ENCODE measurements around the gene STK33. TPM values are rescaled to one million over a fixed set of nuclear protein-coding genes. Genes with fewer than 3 reads are reported as not detected.

Gene STK33
- total RNA-seq, 2 experiments from 2014 or later = 0.55 to 1.4 TPM

DNA sequence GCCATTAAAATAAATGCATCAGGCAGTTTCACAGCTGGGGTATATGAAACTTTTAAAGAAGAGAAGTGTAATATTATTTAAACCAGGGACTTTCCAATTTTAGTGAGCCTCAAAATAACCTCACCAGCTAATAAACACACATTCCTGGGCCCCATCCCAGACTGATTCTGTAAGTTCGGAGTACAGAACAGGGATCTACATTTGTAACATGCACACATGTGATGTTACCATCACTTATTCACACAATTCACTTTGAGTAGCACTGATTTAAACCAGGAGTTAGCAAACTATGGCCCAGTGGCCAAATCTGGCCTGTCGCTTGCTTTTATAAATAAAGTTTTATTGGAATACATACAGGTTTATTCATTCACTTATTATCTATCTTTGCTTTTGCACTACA is 62.0 kb downstream of the STK33 start:
- Mint-ChIP-seq H3K27ac (no peak overlapping the region), H3K27me3 (peaks cover 5% of the 10 kb centered on the region), H3K9me3 (ENCODE audit: low read depth) (no peaks in the 10 kb centered on the region), H3K36me3 (ENCODE audit: low read depth) (no peaks in the 10 kb centered on the region), H3K4me1 (no peaks in the 10 kb centered on the region), H3K4me3 (no peak overlapping the region)
- DNase-seq (no peak), ATAC-seq (no peak)
- intact Hi-C loops (cut with DNase I, micrococcal nuclease) = no loop called here
- CTCF ChIA-PET = no interaction called here
- POLR2A ChIA-PET = no interaction called here

DNA sequence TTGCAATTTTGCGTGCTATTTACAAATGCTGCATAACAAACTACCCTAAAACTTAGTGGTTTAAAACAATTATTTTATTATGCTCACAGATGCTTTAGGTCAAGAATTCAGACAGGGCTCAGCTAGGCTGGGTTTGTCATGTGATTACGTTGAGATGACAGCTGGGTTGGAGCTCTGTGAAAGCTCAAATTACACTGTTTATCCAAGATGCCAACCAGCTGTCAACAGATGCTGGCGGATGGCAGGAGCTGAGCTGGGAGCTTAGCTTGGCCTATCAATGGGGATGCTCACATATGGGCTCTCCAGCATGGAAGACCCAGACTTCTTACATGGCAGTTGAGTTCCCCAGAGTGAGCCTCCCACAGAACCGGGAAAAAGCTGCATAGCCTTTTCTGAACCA is 62.7 kb downstream of the STK33 start:
- no peak for DNase-seq
- Mint-ChIP-seq H3K9me3 (ENCODE audit: low read depth) (no peaks in the 10 kb centered on the region), H3K36me3 (ENCODE audit: low read depth) (no peaks in the 10 kb centered on the region), H3K27me3 (peaks cover 5% of the 10 kb centered on the region), H3K27ac (no peak overlapping the region), H3K4me3 (no peak overlapping the region), H3K4me1 (no peaks in the 10 kb centered on the region)
- ChIA-PET CTCF (no interaction called here), POLR2A (no interaction called here)
- intact Hi-C loops (cut with DNase I, micrococcal nuclease) = no loop called here
- no peak for ATAC-seq

DNA sequence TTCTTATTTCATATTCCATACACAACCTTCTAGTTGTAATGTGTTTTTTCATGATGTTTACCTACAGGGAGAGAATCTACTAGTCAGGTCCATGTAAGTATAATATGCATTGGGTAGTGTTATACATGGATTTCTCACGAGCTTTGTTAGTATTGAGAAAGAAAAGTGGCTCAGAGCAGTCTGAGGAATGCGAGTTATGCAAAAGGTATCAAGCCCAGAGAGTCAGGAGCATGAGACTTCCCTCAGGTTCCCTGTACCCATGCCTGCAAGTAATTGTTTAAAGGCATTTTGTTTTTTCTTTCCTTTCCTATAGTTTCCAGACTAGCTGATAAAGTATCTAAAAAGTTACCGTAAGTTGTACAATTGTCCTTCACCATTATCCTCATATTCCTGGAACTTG is 66.1 kb downstream of the STK33 start:
- ATAC-seq (no peak), DNase-seq (no peak)
- ChIA-PET POLR2A (no interaction called here), CTCF (no interaction called here)
- Mint-ChIP-seq H3K27ac (no peak overlapping the region), H3K36me3 (ENCODE audit: low read depth) (no peaks in the 10 kb centered on the region), H3K4me1 (no peaks in the 10 kb centered on the region), H3K27me3 (no peaks in the 10 kb centered on the region), H3K4me3 (no peak overlapping the region), H3K9me3 (ENCODE audit: low read depth) (no peaks in the 10 kb centered on the region)
- intact Hi-C loops (cut with DNase I, micrococcal nuclease) = no loop called here

DNA sequence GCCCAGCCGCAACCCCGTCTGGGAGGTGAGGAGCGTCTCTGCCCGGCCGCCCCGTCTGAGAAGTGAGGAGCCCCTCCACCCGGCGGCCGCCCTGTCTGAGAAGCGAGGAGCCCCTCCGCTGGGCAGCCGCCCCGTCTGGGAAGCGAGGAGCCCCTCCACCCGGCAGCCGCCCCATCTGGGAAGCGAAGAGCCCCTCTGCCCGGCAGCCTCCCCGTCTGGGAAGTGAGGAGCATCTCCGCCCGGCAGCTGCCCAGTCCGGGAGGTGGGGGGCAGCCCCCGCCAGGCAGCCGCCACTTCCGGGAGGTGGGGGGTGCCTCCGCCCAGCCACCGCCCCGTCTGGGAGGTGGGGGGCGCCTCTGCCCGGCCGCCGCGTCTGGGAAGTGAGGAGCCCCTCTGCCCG is 70.6 kb downstream of the STK33 start:
- Mint-ChIP-seq H3K4me3 (no peak overlapping the region), H3K9me3 (ENCODE audit: low read depth) (no peaks in the 10 kb centered on the region), H3K27ac (no peak overlapping the region), H3K4me1 (no peaks in the 10 kb centered on the region), H3K27me3 (peaks cover 3% of the 10 kb centered on the region), H3K36me3 (ENCODE audit: low read depth) (no peaks in the 10 kb centered on the region)
- DNase-seq (no peak), ATAC-seq (no peak)
- ChIA-PET POLR2A (no interaction called here), CTCF (no interaction called here)
- intact Hi-C loops (cut with DNase I, micrococcal nuclease) = no loop called here

DNA sequence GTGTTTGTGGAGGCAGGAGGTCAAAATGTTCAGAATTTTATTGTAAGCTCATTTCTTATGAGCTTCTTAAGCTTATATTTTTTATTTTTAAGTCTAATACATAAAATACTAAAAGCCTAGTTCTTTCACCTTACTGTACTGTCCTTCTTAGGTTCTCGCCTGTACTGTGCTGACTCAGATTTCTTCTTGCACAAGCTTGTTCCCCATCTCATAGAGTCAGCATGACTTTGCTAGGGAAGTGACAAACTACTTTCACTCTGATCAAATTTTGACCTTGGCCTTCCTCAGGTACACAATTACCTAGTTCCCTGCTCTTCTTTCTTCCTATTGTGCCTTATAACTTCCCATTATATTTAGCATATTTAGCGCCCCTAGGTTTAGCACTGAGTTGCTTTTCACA is 81.5 kb downstream of the STK33 start:
- no peak for DNase-seq
- no peak overlapping the region for H3K4me3 Mint-ChIP-seq
- H3K27me3 Mint-ChIP-seq = peaks cover 9% of the 10 kb centered on the region
- H3K9me3 Mint-ChIP-seq (ENCODE audit: low read depth) = peaks cover 3% of the 10 kb centered on the region
- no peaks in the 10 kb centered on the region for H3K36me3 Mint-ChIP-seq (ENCODE audit: low read depth)
- intact Hi-C loops (cut with DNase I, micrococcal nuclease) = no loop called here
- ChIA-PET POLR2A (no interaction called here), CTCF (interaction anchor here (0.5 to 1.4 kb wide), 3 partner anchors 24 to 1907 kb away, joined by 3 to 4 read pairs (median 4); no protein-coding TSS in a partner anchor)
- no peak for ATAC-seq
- no peaks in the 10 kb centered on the region for H3K4me1 Mint-ChIP-seq
- H3K27ac Mint-ChIP-seq = no peak overlapping the region

DNA sequence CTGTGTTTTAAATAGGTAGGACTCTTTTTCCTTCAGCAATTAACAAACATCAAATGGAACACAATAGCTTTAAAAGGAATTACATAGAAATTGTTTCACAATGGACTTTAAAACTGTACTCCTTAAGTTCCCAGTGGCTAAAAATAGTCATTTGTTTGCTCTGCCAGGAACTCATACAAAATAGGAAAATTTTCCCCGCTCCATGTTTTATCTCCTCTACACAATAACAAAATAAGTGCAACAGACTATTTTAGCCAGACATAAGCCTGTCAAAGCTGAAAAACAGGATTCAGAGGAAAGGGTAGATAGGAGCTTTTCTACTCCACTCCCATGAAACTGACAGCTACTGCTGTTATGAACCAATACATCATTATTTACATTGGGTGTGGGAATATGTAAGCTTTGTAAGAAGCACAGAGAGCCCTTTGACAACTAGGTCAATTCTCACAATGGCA is 90.1 kb downstream of the STK33 start:
- CTCF ChIA-PET = interaction anchor here (0.7 to 1.3 kb wide), 2 partner anchors 19 to 64 kb away, joined by 3 read pairs; no protein-coding TSS in a partner anchor

DNA sequence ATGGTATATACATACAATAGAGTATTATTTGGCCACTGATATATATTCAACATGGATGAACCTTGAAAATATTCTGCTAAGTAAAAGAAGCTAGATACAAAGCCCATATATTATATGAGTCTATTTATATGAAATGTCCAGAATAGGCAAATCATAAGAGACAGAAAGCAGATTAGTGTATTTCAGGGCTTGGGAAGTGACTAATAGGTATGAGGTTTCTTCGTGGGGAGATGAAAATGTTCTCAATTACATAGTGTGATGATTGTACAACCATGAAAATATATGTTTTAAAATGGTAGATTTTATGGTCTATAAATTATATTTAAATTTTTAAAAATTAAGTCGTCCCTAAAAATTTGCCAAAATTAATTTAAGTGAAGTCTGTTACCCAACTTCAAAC is 92.2 kb downstream of the STK33 start:
- Mint-ChIP-seq H3K27me3 (no peaks in the 10 kb centered on the region), H3K36me3 (ENCODE audit: low read depth) (no peaks in the 10 kb centered on the region), H3K4me1 (no peaks in the 10 kb centered on the region), H3K27ac (no peak overlapping the region), H3K9me3 (ENCODE audit: low read depth) (peaks cover 4% of the 10 kb centered on the region), H3K4me3 (no peak overlapping the region)
- intact Hi-C loops (cut with DNase I, micrococcal nuclease) = no loop called here
- ChIA-PET POLR2A (no interaction called here), CTCF (no interaction called here)
- ATAC-seq (no peak), DNase-seq (no peak)

More for the DNA sequence above, 90.1 kb downstream of the STK33 start:
- Mint-ChIP-seq H3K9me3 (ENCODE audit: low read depth) (peaks cover 2% of the 10 kb centered on the region), H3K4me1 (no peaks in the 10 kb centered on the region), H3K27me3 (no peaks in the 10 kb centered on the region), H3K27ac (no peak overlapping the region), H3K36me3 (ENCODE audit: low read depth) (no peaks in the 10 kb centered on the region), H3K4me3 (no peak overlapping the region)
- POLR2A ChIA-PET = no interaction called here
- ATAC-seq = no peak
- DNase-seq = no peak
- intact Hi-C loops (cut with DNase I, micrococcal nuclease) = no loop called here

DNA sequence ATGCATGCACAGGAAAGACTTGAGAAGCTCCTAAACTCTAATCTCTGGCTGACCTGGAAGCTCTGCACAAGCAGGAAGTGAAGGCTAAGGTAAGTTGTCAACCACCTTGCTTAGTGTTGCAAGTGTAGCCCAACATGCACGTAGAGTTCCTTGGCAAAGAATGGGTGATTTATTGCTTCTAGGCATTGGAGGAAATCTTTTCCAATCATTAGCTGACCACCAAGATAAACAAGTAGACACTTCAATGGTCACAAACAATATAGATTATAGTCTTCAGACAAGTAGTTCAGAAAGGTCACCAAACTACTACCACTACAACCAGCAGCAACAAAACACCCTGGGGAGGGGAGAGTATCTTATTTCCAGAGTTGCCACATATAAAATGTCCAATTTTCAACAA is 105.6 kb downstream of the STK33 start:
- no peak for DNase-seq
- peaks cover 5% of the 10 kb centered on the region for H3K27me3 Mint-ChIP-seq
- ChIA-PET POLR2A (no interaction called here), CTCF (interaction anchor here (1.4 kb wide), 1 partner anchor 24 kb away, joined by 3 read pairs; no protein-coding TSS in a partner anchor)
- no peaks in the 10 kb centered on the region for H3K9me3 Mint-ChIP-seq (ENCODE audit: low read depth)
- no peaks in the 10 kb centered on the region for H3K4me1 Mint-ChIP-seq
- no peak overlapping the region for H3K27ac Mint-ChIP-seq
- ATAC-seq = no peak
- H3K4me3 Mint-ChIP-seq = no peak overlapping the region
- H3K36me3 Mint-ChIP-seq (ENCODE audit: low read depth) = no peaks in the 10 kb centered on the region
- intact Hi-C loops (cut with DNase I, micrococcal nuclease) = no loop called here

DNA sequence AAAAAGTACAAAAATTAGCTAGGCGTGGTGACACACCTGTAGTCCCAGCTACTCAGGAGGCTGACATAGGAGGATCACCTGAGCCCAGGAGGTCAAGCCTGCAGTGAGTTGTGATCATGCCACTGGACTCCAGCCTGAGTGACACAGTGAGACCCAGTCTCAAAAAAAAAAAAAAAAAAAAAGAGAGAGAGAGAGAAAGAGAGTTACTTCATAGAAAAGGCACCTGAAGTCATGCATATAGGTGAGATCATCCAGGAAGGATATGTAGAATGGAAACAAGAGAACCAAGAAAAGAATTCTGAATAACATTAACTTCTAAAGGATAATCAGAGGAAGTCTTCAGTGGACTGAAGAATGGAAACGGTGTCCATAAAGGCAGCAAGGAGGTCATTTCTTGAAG is 106.8 kb downstream of the STK33 start:
- H3K36me3 Mint-ChIP-seq (ENCODE audit: low read depth) = no peaks in the 10 kb centered on the region
- no peaks in the 10 kb centered on the region for H3K27me3 Mint-ChIP-seq
- ChIA-PET POLR2A (no interaction called here), CTCF (no interaction called here)
- ATAC-seq = no peak
- no peaks in the 10 kb centered on the region for H3K4me1 Mint-ChIP-seq
- intact Hi-C loops (cut with DNase I, micrococcal nuclease) = no loop called here
- no peak overlapping the region for H3K27ac Mint-ChIP-seq
- H3K9me3 Mint-ChIP-seq (ENCODE audit: low read depth) = no peaks in the 10 kb centered on the region
- H3K4me3 Mint-ChIP-seq = no peak overlapping the region
- DNase-seq = no peak

DNA sequence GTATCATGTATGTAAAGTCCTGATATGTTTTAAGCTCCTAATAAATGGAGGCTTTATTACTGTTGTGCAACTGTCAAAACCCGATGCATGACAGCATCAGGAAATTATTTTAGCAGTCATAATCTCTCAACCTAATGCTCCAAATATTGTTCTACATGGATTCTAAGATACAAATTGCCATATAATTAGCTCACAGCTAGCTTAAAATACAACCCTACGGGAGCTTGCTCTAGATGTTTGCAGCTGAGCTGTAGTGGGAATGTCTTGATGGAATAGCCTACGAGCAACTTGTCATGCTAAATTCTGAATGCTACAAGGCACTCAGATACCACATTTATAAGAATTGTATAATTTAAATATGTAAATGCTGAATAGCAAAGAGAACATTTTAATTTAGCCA is 109.8 kb downstream of the STK33 start:
- intact Hi-C loops (cut with DNase I, micrococcal nuclease) = no loop called here
- POLR2A ChIA-PET = no interaction called here
- Mint-ChIP-seq H3K27ac (no peak overlapping the region), H3K4me3 (no peak overlapping the region), H3K27me3 (no peaks in the 10 kb centered on the region), H3K9me3 (ENCODE audit: low read depth) (no peaks in the 10 kb centered on the region), H3K4me1 (no peaks in the 10 kb centered on the region), H3K36me3 (ENCODE audit: low read depth) (no peaks in the 10 kb centered on the region)
- CTCF ChIA-PET = no interaction called here
- no peak for DNase-seq
- ATAC-seq = no peak

DNA sequence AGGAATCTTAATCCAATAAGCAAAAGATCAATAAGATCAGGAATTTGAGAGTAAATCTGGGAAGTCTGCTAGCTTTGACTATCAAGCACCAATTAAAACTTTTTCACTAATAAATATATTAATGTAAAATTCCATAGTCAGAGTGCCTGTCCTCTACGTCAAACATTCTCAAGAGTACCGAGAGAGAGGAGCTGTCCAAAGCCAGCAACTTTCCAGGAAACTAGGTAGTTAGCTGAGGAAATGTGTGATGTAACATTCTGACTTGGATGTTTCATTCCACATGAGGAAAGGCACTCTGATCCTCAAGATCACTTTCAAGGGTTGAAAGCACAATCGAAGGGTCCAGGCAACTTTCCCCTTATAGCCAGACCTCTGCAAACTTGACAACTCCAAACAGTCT is 113.2 kb downstream of the STK33 start:
- Mint-ChIP-seq H3K4me1 (no peaks in the 10 kb centered on the region), H3K27me3 (no peaks in the 10 kb centered on the region), H3K9me3 (ENCODE audit: low read depth) (no peaks in the 10 kb centered on the region), H3K4me3 (no peak overlapping the region), H3K36me3 (ENCODE audit: low read depth) (no peaks in the 10 kb centered on the region), H3K27ac (no peak overlapping the region)
- ChIA-PET CTCF (no interaction called here), POLR2A (no interaction called here)
- no peak for DNase-seq
- ATAC-seq = no peak
- intact Hi-C loops (cut with DNase I, micrococcal nuclease) = no loop called here

DNA sequence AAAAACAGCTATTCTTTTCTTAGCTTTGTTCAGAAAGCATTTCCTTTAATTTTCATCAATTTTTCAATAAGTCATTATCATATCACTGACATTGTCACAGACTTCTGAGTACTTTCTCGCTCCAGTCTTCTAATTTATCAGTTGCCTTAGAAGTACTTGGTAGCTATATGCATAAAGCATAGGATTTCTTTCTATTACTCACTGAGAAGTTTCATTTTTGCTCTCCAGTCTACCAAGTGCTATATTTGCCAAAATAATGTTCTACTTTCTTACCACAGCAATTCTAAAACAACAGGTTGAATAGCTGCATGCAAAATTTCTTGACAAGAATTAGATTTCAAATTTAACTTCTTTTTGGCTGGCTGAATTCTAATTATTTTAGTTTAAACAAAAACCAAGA is 116.3 kb downstream of the STK33 start:
- Mint-ChIP-seq H3K4me1 (no peaks in the 10 kb centered on the region), H3K27ac (no peak overlapping the region), H3K9me3 (ENCODE audit: low read depth) (no peaks in the 10 kb centered on the region), H3K27me3 (peaks cover 2% of the 10 kb centered on the region), H3K4me3 (no peak overlapping the region), H3K36me3 (ENCODE audit: low read depth) (no peaks in the 10 kb centered on the region)
- intact Hi-C loops (cut with DNase I, micrococcal nuclease) = no loop called here
- ChIA-PET POLR2A (no interaction called here), CTCF (no interaction called here)
- no peak for DNase-seq
- no peak for ATAC-seq

DNA sequence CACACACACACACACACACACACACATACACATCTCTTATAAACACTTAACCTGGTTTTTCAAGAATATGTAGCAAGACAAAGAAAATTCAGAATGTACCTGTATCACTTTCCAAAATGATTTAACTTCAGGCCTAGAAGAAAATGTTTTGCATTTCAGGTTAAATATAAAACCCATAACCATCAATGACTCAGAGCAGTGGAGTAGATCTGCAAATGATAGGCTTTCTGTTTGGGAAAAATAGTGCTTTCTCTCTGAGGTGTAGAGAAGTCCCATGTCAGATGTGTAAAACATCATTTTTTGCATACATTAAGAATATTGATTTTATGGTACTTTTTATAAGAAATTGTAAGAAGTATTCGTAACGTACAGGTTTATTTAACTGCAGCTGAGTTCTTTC is 116.9 kb downstream of the STK33 start:
- ChIA-PET POLR2A (no interaction called here), CTCF (no interaction called here)
- no peak overlapping the region for H3K27ac Mint-ChIP-seq
- intact Hi-C loops (cut with DNase I, micrococcal nuclease) = no loop called here
- H3K9me3 Mint-ChIP-seq (ENCODE audit: low read depth) = no peaks in the 10 kb centered on the region
- H3K4me3 Mint-ChIP-seq = no peak overlapping the region
- no peaks in the 10 kb centered on the region for H3K36me3 Mint-ChIP-seq (ENCODE audit: low read depth)
- H3K4me1 Mint-ChIP-seq = no peaks in the 10 kb centered on the region
- ATAC-seq = no peak
- no peak for DNase-seq
- H3K27me3 Mint-ChIP-seq = peaks cover 2% of the 10 kb centered on the region
